Subcutaneous abdominal adipose tissue (tissue), 5 donors: Measurements from ENCODE around the gene RGS19.

ENCODE experiments used
- H3K27ac ChIP-seq: one replicate; pipeline ENCODE4 v1.7.0; 2013; ENCODE audit warnings: low read depth, mild to moderate bottlenecking, inconsistent platforms, low read length, moderate library complexity
- H3K27me3 ChIP-seq, 5 donors: one replicate each; pipeline ENCODE4 v1.7.0; 2013; ENCODE audit warnings: low read length in 5 of 5, inconsistent platforms in 1 of 5; ENCODE audit not compliant: control insufficient read depth in 5 of 5, insufficient read depth in 4 of 5
- H3K36me3 ChIP-seq, 5 donors: one replicate each; pipeline ENCODE4 v1.7.0; 2013; ENCODE audit warnings: low read length in 5 of 5; ENCODE audit not compliant: control insufficient read depth in 5 of 5, insufficient read depth in 5 of 5
- H3K4me1 ChIP-seq, 5 donors: one replicate each; pipeline ENCODE4 v1.7.0; 2013; ENCODE audit warnings: low read length in 5 of 5, mild to moderate bottlenecking in 3 of 5, moderate library complexity in 1 of 5; ENCODE audit not compliant: control insufficient read depth in 5 of 5, insufficient read depth in 5 of 5
- H3K4me3 ChIP-seq, 5 donors: one replicate each; pipeline ENCODE4 v1.7.0; 2013; ENCODE audit warnings: low read length in 5 of 5, low read depth in 1 of 5
- H3K9ac ChIP-seq, 5 donors: one replicate each; pipeline ENCODE4 v1.7.0; 2013; ENCODE audit warnings: low read length in 5 of 5, mild to moderate bottlenecking in 4 of 5, moderate library complexity in 3 of 5
- H3K9me3 ChIP-seq, 5 donors: one replicate each; pipeline ENCODE4 v1.7.0; 2013; ENCODE audit warnings: low read length in 5 of 5; ENCODE audit not compliant: control insufficient read depth in 5 of 5
- donor health status: healthy.
- donor health status: healthy.
- donor health status: healthy.
- donor health status: healthy.
- donor health status: healthy.

The RGS19 gene

DNA sequence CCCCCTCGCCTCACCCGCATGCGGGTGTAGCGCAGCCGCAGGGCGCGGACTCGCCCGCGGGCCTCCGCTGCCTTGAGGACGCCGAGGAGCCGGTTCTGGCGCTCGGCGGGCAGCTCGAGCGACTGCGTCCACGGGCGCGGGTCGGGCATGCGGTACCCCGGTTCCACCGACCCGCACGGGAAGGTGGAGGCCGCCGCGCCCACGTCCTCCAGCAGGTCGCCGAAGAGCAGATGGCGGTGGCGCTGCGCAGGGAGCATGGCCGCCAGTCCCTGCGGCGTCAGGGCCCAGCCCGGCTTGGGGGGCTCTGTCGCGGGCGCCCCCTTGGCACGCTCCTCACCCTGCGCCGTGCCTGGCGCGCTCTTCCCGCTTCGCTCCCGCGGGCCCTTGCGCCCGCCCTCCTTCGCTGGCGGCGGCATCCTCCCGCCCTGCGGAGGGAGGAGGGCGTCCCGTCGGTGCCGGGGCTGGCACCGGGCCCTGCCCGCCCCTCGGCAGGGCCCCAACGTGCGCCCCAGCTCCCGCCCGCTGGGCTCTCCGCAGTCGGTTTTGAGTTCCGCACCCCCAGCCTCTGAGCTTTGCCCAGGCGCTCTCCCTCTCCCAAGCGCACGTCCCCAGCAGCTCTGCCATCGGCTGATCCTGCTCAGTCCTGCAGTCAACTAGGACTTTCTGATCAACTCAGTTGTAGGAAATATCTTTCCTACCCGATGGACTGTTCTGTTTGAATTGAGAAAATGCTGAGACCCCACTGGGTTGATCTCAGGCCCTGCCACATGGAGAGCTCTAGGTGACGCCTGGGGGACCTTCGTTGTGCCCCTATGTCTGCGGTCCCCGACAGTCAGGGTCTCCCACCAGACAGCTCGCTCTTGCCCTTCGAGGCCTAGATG, 4.7 kb upstream of the RGS19 start, which contains the start of gene LKAAEAR1:
Gene LKAAEAR1, minus strand, starts transcription at position 595 of the 881 bp plus-strand sequence. Its CDS starts 179 bp downstream, at position 416.
- peak within 1 kb of the TSS in 1 of 5 donors; percentile 41 for H3K9ac ChIP-seq
- H3K4me3 ChIP-seq, result peak within 1 kb of the TSS in 4 of 5 donors; percentile 32 to 77 (median 67)
- H3K27ac ChIP-seq, result no peak within 1 kb of the TSS
- peaks cover 0 to 51% (median 39%) of the 10 kb centered on the region in 5 donors for H3K4me1 ChIP-seq
- peaks cover 19 to 38% (median 31%) of the 10 kb centered on the region in 5 donors for H3K27me3 ChIP-seq
- H3K36me3 ChIP-seq, result no peaks in the 10 kb centered on the region
- no peaks in the 10 kb centered on the region for H3K9me3 ChIP-seq

DNA sequence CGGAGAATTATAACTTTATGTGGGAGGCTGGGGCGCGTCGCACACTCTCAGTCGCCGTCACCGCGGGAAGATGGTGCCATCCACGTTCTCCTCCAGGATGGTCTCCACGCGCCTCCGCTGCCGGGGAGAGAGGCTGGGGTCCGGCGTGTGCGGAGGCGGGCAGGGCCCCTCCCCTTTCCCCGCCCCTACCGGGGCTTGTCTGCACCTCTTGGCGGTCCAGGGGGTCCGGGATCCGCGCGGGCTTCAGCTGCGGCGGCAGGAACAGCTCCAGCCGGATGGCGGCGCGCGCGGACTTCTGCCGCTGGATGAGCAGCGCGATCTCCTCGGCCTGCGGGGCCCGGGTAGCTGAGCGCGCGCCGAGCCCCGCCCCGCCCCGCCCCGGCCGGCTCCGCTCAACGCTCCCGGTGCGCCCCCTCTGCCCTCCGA, 4.1 kb upstream of the RGS19 start:
- peaks cover 19 to 34% (median 28%) of the 10 kb centered on the region in 5 donors for H3K27me3 ChIP-seq
- peak overlapping the region in 1 of 5 donors; percentile 41 for H3K9ac ChIP-seq
- peak overlapping the region in 4 of 5 donors; percentile 32 to 77 (median 67) for H3K4me3 ChIP-seq
- H3K9me3 ChIP-seq, result no peaks in the 10 kb centered on the region
- no peaks in the 10 kb centered on the region for H3K36me3 ChIP-seq
- H3K27ac ChIP-seq, result no peak overlapping the region
- H3K4me1 ChIP-seq, result peaks cover 0 to 57% (median 45%) of the 10 kb centered on the region in 5 donors

DNA sequence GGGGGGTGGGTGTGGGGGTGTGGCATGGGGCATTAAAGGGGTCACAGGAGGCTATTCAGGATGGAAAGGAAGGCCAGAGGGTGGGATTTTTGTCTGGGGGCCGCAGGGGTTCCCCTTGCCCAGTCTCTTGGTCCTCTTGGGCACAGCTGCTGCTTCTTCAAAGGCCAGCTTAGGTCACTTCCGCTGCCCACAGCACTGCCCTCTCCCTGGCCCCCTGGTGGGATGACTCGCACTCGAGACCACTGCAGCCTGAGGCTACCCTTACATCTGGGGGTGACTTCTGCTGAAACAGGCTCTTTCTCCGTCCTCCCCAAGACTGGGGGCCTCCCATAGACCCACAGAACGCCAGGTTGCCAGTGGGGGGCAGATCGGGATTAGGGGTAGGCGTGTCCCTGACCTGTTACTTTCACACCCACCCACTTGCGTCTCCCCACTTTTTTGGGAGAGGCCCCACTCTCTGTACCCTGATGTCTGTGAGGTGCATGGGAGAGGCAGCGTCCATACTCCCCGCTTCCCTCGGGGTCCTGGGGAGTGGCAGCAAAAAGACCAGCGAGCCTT, 3.6 kb upstream of the RGS19 start:
- peaks cover 19 to 30% (median 26%) of the 10 kb centered on the region in 5 donors for H3K27me3 ChIP-seq
- peak overlapping the region in 1 of 5 donors; percentile 41 for H3K9ac ChIP-seq
- H3K27ac ChIP-seq, result no peak overlapping the region
- H3K9me3 ChIP-seq, result no peaks in the 10 kb centered on the region
- H3K4me3 ChIP-seq, result peak overlapping the region in 3 of 5 donors; percentile 17 to 77 (median 58)
- peaks cover 0 to 62% (median 50%) of the 10 kb centered on the region in 5 donors for H3K4me1 ChIP-seq
- no peaks in the 10 kb centered on the region for H3K36me3 ChIP-seq

DNA sequence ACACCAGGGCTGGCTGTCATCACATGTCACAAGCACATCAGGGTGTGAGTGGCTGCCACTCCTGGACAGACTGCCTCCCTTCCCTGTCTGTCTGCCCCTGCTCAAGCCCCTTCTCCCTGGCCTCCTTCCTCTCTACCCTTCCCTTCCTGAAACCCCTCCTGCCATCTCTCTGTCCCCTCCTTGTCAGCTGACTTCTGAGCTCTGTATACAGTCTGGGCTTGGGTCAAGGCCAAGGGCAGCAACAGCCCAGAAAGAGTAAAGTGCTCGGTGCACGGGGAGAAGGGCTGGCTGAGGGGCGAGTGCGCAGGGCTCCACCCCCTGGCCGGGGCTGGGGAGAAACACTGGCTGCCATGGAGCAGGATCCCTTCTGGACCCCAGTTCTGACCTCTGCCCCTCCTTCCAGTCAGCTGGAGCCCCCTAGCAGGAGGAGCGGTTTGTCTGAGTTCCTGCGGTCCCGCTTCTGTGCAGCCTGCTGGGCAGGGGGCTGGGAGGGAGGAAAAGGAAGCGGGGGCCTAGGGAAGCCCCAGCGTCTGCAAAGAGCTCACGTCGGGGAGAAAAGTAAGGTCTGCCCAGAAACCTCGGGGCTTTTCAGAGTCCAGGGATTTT, 2.9 kb upstream of the RGS19 start:
- Histone ChIP-seq H3K36me3 (no peaks in the 10 kb centered on the region), H3K4me3 (no peak overlapping the region), H3K4me1 (peaks cover 0 to 69% (median 57%) of the 10 kb centered on the region in 5 donors), H3K27me3 (peaks cover 15 to 27% (median 22%) of the 10 kb centered on the region in 5 donors), H3K27ac (no peak overlapping the region), H3K9ac (no peak overlapping the region), H3K9me3 (no peaks in the 10 kb centered on the region)

DNA sequence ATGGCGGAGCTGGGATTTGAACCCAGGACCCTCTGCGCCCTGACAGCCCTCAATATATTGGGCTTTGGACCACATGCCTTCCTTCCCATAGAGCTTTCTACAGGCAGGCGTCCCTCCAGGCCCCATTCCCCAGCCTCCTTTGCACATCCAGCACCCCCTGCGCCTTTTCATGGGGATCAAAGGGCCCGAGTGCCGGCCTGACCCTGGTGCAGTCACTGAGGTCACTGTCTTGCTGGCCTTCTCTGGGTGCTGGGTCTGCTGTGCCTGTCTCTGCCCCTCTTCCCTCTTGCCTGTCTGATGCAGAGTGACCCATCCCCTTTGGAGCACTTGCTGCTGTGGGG, 2.3 kb upstream of the RGS19 start:
- no peaks in the 10 kb centered on the region for H3K9me3 ChIP-seq
- peak overlapping the region in 1 of 5 donors; percentile 14 for H3K9ac ChIP-seq
- H3K4me3 ChIP-seq, result no peak overlapping the region
- no peaks in the 10 kb centered on the region for H3K36me3 ChIP-seq
- H3K27ac ChIP-seq, result no peak overlapping the region
- H3K27me3 ChIP-seq, result peaks cover 15 to 23% (median 22%) of the 10 kb centered on the region in 5 donors
- peaks cover 0 to 74% (median 57%) of the 10 kb centered on the region in 5 donors for H3K4me1 ChIP-seq

DNA sequence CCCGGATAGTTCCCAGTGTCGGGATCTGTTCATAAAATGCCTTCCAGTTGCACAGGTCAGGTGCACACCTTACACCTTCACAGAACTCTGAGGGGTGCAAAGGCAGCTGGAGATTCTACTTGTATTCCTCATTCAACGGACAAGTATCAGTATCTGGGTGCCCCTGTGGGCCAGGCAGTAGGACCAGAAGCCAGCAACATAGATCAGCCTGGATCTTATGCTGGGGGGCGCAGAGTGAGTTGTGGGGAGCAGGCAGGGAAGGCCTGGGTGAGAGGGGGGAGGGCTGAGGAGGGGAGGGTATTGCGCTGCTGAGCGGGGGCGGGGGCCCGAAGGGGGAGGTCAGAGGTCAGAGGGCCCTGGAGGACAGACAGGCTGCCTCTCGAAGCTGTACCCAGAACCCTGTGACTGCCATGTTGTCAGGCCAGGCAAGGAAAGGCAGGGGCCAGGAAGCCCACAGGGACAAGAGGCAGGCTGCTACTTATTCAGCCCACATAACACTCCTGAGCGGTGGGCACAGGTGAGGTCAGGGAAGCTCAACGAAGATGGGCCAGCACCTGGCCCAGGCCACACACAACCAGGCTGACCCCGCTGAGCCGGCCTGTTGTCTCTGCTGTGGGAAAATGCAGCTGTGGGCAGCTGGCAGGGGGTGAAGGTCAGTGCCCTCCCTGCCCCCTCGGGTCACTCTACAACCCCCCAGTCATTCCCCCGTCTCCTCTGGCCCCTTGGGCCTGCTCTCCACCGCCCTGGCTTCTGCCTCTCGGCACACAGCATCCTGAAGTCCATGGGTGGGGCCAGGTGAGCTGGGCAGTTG, 1.7 kb upstream of the RGS19 start:
- no peak overlapping the region for H3K27ac ChIP-seq
- no peaks in the 10 kb centered on the region for H3K9me3 ChIP-seq
- peaks cover 13 to 22% (median 19%) of the 10 kb centered on the region in 5 donors for H3K27me3 ChIP-seq
- peak overlapping the region in 3 of 5 donors; percentile 62 to 75 (median 65) for H3K4me3 ChIP-seq
- peaks cover 0 to 2% (median 0%) of the 10 kb centered on the region in 5 donors for H3K36me3 ChIP-seq
- H3K9ac ChIP-seq, result peak overlapping the region in 1 of 5 donors; percentile 72
- peaks cover 0 to 80% (median 61%) of the 10 kb centered on the region in 5 donors for H3K4me1 ChIP-seq

DNA sequence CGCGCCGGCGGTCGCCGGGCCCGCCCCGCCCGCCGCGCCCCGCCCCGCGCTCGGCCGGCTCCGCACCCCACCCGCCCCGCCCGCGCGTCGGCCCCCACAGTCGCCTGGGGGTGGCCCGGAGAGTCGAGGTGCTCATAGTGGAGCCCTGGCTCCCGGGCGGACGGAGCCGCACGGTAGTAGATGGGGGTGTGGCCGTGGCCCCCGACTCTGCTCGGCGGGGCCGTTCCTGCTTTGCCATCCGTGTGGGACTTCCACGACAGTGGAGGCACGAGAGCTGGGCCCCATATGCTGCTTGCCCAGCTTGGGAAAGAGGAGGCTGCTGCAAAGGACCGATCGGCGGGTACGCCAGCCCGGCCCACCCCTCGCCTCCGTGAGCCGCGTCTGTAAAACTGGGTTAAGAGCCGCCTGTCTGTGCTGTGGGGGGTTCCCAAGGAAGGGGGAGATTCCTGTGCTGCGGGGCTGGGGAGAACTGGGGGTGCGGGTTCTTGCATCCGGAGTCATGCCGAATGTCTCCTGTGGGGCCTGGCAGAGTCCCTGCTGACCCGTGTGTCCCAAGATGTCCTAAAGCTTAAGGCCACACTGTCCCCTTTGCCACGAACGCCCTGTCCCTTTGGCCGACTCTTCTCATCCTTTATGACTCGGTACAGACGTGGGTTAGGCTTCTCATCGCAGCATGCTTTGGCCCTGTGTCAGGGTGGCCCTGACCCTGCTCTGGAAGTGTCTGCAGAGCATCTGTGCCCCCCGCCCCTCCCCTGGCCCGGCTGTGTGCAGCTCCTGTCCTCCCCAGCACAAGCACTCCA, 895 bp upstream of the RGS19 start, which contains the start of gene OPRL1:
Gene OPRL1, plus strand, starts transcription at position 70 of the 800 bp plus-strand sequence. CDS start 12,639 bp downstream, outside the sequence.
- H3K4me1 ChIP-seq, result peaks cover 0 to 81% (median 61%) of the 10 kb centered on the region in 5 donors
- peak within 1 kb of the TSS; percentile 59 to 78 (median 73) for H3K4me3 ChIP-seq
- H3K27me3 ChIP-seq, result peaks cover 7 to 15% (median 14%) of the 10 kb centered on the region in 5 donors
- H3K27ac ChIP-seq, result peak within 1 kb of the TSS; percentile 37
- peaks cover 0 to 3% (median 1%) of the 10 kb centered on the region in 5 donors for H3K36me3 ChIP-seq
- H3K9me3 ChIP-seq, result no peaks in the 10 kb centered on the region
- peak within 1 kb of the TSS; percentile 16 to 84 (median 82) for H3K9ac ChIP-seq

DNA sequence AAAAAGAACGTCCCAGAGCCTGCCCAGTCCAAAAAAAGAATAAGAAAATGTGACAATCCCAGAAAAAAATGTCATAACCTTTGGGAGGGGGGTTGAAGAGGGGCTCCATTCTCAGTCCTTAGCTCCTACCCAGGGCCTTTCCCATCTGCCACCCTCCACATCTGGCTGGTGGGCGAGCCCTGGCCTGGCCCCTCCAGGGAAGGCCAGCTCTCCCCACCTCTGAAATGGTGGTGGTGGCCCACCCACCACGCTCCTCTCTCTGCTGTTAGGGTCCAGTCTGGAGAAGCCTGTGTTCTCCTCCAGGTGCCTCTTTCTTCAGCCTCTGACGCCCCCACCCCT, 415 bp downstream of the RGS19 start:
- Histone ChIP-seq H3K9me3 (no peaks in the 10 kb centered on the region), H3K36me3 (peaks cover 0 to 16% (median 8%) of the 10 kb centered on the region in 5 donors), H3K4me1 (peaks cover 0 to 72% (median 55%) of the 10 kb centered on the region in 5 donors), H3K27me3 (peaks cover 0 to 2% (median 2%) of the 10 kb centered on the region in 5 donors), H3K27ac (peak overlapping the region; percentile 37), H3K4me3 (peak overlapping the region; percentile 59 to 78 (median 73)), H3K9ac (peak overlapping the region; percentile 16 to 84 (median 82))
